Measurements from ENCODE around the gene LRRC2.

GRCh38 chr3:46466871-46467403 is 99.2 kb downstream of the LRRC2 start:
- TF ChIP-seq, protein P1, sequence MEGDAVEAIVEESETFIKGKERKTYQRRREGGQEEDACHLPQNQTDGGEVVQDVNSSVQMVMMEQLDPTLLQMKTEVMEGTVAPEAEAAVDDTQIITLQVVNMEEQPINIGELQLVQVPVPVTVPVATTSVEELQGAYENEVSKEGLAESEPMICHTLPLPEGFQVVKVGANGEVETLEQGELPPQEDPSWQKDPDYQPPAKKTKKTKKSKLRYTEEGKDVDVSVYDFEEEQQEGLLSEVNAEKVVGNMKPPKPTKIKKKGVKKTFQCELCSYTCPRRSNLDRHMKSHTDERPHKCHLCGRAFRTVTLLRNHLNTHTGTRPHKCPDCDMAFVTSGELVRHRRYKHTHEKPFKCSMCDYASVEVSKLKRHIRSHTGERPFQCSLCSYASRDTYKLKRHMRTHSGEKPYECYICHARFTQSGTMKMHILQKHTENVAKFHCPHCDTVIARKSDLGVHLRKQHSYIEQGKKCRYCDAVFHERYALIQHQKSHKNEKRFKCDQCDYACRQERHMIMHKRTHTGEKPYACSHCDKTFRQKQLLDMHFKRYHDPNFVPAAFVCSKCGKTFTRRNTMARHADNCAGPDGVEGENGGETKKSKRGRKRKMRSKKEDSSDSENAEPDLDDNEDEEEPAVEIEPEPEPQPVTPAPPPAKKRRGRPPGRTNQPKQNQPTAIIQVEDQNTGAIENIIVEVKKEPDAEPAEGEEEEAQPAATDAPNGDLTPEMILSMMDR (IDR thresholded peaks at IDR 0.05 in 8 of 11, conservative IDR thresholded peaks at IDR 0.05 in 3 of 11), result no peak
- TF ChIP-seq POLR2A (IDR thresholded peaks at IDR 0.05) (no peak), POLR2AphosphoS5 (IDR thresholded peaks at IDR 0.05) (no peak)
